Activated T-helper 9 cell treated with anti-CD3 and anti-CD28 coated beads, Interleukin-2, amount 50 U/mL, for 16 hours (primary cell): ENCODE data around the gene MKNK1.
A peak's percentile ranks its signal among the peaks of the same experiment; 100 is the strongest.

Experiments
- DNase-seq: peaks from one replicate; pipeline ENCODE4 v3.0.0-alpha.2; 2020; ENCODE audit warnings: low read depth

MKNK1 gene

DNA sequence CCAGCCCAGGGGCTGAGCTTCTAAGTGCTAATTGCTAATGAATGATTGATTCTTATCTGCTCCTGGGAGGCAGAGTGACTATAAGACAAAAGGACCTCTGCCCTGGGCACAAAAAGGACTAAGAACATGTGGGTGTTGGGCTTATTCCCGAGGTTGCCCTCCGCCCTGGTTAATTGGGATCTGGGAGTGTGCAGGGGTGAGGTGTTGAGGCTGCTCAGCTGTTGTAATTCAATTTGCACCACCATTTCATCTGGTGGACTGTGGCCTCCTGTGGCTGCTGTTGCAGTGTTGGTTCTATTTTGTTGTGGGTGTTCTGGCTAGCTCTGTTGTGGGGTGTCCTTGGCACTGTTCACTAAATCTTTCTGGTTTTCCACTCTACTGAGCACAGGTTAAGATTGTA is 65.9 kb downstream of the MKNK1 start:
- no peak for DNase-seq

GRCh38 chr1:46537651-46538050 is 66.4 kb downstream of the MKNK1 start:
- DNase-seq = no peak

DNA sequence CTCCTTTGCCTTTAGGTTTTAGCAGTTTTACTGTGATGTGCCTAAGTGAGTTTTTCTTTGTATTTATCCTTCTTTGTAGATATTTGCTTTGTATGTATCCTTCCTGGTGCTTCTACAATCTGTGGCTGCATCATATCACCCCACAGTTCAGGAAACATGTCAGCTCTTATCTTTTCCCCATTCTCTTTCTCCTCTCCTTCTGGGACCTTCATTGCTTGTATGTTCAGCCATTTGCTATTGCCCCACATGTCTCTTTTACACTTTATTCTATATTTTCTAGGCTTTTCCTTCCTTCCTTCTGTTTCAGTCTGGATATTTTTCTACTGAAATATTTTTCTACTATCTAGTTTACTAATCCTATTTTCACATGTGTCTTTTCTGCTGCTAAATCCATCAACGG is 67.5 kb downstream of the MKNK1 start:
- DNase-seq = no peak

DNA sequence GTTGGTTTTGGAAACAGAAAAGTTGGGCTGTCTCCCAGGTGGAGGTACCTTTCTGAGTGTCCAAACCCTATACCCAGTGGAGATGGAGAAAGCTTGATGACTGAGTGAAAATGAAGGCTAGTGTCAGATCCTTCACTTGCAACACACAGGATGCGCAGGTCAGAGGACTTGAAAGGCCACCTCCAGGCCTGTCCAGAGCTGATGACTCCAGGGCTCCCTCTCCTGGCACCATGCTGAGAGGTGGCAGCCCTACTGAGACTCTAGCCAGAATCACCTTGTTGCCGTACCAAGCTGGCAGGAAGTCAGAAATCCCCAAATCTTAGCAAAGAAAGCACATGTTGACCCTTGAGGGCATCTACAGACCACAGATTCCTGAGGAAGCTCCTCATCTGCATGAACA is 69.0 kb downstream of the MKNK1 start:
- no peak for DNase-seq

- DNase-seq = peak; percentile 46
Measured at GRCh38 chr1:46533179-46533864, 70.7 kb downstream of the MKNK1 start.

GRCh38 chr1:46532498-46533178 is 71.4 kb downstream of the MKNK1 start:
- peak; percentile 67 for DNase-seq

DNA sequence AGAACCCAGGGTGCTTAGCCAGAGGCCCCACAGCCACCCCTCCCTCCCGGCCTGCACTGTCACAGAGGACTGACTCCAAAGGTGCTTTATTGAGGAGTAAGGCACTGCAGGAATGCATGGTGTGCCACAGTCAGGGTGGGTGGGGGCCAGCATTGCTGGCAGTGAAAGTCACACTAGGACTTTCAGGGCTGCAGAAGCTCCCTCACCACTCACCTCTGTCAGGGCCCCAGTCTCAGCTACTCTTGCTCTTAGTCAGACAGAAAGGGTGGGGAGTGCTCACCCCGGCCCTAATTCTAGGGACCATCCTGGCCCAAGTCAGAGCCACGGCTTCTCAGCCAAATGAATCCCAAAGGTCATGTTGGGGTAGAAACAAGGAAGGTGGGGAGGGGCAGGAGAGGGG is 72.0 kb downstream of the MKNK1 start:
- DNase-seq = no peak

- DNase-seq = no peak
Measured at GRCh38 chr1:46530791-46531409, 73.2 kb downstream of the MKNK1 start.

- DNase-seq = no peak
Measured at GRCh38 chr1:46530311-46530710, 73.8 kb downstream of the MKNK1 start.

DNA sequence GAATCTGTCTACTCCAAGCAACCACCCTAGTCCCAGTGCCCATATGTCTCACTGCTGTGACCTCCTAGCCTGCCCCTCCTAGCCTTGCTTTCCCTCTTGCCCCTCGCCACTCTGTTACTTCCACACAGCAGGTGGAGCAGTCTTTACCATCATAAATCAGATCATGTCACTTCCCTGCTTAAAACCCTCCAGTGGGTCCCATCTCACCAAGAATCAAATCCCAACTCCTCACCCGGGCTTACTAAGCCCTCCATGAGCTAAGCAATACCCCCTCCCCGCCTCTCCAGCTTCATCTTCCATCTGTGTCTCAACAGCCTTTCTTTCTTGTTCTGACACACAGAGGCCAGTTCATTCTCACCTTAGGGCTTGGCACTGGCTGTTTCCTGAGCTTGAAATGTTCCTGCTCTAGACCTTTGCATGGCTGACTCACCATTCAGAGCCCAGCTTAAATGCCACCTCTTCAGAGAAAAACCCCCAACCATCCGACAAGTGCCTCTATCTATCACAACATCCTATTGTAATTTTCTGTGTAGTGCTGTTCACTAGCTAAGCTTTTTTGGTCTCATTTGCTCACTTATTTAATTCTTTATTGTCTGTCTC is 74.9 kb downstream of the MKNK1 start:
- DNase-seq = no peak

DNA sequence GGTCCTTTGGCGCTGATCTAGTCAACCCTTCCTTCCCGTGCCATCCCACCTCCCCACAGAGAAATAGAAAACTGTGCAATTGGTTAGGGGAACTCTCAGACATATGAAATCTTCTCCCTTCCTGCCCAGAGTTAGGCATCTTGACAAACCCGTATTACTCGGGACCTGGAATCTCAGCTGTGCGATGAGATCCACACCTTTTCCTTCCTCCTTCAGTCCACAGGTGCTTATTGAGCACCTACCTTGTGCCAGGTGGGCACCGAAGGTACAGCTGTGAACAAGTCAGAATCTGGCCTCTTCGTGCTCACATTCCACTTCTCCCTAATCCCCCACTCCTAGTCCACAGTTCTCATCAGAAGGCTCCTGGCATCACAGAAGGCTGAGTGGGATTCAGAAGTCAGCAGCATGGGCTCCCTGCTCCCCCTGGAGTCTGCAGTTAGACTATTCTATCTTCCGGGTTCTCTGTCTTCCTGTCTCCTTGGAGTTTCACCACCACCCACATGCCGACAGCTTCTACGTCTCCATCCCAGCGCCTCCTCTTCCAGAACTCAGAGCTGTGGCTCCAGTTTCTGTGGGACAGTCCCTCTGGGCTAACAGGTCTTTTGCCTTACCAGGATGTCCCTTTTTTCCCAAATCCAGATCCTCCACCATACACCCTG is 75.6 kb downstream of the MKNK1 start:
- DNase-seq = no peak

DNA sequence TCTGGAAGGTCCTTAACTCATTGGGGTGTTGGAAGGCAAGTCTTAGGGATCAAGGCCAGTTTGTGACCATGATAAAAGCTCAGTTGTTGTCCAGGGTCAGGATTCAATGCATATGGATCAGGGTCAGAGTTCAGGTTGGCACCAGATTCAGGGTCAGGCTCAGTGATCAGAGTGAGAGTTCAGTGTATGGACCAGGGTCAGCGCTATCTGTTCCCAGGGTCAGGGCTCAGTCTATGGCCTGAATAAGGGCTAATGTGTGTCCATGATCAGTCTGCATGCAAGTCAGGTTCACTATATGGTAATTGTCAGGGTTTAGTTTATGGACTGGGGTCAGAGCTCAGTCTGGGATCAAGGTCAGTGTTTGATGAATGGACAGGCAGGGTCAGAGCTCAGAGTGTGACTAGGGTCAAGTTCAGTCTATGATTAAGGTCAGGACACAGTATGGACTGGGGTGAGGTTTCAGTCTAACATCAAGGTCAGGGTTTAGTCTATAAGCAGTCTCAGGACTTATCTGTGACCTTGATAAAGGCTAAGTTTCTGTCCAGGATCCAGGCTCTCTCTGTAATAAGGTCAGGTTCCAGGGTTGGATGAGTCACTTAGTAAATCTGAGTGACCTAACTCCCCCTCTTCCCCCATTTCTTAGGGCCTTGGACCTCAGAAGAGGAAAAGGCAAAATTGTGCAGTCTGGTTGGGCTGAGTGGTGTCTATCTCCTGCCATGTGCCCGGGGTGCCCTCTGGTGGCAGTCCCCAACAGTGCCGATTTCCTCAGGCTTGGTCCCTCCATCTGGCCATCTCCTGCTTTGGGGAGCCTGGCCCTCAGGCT is 76.4 kb downstream of the MKNK1 start:
- peak; percentile 62 for DNase-seq

DNA sequence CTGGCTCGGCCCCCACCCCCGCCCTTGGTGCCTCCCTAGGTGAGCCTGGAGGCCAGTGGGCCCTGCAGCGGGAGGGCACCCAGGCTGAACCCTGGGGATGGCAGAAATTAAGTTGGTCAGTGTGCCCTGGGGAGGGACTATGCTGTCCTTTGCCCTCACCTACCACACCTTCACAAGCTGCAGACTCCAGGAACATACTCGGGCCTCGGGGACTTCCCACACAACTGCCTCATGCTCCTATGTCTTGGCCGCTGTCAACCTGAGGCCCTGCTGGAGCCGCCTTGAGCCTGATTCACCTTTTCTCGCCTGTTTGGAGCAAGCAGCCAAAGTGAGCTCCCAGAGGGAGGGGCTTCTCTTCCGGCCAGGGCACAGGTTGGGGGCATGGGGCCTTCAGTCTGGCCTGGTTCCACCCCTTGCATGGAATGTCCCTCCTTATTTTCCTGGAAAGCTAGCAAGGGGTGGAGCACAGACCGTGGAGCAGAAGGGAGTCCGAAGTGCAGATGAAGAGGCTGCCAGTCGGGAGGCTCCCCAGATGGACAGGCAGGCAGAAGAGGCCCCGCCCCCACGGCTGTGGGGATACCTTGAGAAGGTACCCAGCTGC is 77.3 kb downstream of the MKNK1 start:
- DNase-seq = no peak

GRCh38 chr1:46526013-46526690 is 77.9 kb downstream of the MKNK1 start:
- DNase-seq = no peak

DNA sequence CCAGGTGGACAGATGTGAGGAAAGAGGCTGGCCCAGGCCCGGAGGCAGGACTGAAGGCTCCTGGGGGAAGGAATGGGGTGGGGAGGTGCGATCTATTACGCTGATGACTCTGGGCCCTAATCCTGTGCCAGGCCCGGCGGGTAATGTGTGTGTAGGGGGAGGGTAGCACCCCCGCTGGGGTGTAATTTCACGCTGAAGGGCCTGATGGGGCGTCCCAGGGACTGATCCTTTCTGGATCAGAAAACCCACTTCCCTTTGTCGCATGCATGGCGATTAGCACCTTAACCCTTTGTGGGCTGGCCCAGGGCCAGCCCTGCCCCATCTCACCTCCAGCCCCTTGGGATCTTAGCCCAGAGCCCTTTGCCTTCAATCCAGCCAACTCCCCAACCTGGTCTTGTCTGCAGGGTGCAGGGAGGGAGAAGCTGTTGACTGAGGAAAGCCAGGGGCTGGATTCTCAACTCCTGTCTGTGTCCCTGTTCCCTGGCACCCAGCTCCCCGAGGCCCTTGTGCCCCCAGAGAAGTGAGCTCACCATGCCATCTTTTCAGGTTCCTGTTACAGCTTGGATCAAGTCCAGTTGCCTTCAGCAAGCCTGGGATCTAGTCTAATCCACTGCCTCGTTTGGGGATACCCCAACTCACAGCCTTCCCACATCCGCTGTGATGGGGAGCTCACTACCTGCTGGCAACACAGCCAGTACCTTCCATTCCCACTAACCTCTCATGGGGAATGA is 78.7 kb downstream of the MKNK1 start:
- no peak for DNase-seq

DNA sequence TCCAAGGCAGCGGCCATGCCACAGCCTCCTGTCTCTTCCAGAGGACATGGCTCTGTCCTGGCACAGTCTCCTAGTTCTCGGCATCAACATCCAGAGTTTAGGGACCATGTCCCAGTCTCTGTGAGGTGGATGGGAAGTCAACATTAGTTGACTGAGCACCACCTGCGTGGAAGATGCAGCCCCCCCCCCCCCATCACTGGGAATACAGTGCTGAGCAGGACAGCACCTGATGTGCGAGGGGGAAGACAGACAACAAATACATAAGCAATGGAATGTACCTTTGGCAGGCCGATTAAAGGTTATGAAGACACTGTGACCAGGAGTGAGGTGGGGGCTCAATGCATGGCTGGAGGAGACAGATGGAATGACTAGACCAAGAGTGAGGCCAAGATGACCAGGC is 79.2 kb downstream of the MKNK1 start:
- DNase-seq = no peak

DNA sequence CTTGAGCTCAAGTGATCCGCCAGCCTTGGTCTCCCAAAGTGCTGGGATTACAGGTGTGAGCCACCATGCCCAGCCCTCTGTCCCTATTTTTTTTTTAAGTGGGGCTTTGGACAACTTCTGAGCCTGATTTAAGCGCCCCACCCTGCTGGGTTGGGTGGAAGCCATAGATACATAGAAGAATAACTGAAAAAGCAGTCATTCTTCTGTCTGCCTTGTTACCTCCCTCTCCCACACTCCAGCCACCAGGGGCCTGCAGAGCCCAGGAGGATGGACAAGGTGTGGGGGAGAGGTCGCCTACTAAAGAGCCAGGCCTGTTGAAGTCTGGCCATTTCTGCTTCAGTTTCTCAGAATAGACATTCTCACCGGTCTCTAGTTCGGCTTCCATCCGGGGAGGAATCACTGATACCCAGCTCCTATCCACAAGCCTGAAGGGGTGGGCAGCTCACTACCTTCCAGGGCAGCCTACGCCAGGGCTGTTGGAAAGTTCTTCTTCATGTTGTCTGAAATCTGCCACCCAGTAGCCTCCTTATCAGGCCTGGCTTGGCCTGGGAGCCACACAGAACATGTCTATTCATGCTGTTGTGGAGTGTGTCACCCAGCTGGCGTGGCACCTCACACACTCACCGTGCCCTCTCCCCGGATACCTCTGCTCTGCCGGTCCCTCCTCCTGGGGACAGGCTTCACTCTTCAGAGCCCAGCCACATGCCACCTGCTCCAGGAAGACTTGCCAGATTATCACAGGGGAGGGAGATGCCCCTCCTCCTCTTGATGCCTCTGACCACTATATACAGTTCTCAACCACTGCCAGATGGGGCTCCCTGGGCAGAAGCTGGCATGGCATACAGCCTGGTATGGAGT is 80.3 kb downstream of the MKNK1 start:
- no peak for DNase-seq

- DNase-seq = no peak
Measured at GRCh38 chr1:46522969-46523320, 81.1 kb downstream of the MKNK1 start.
